PC-9 (cell line): ENCODE results near the gene SPPL2C.
A peak's percentile ranks its signal among the peaks of the same experiment; 100 is the strongest.

Source experiments
- CTCF ChIP-seq: fragments of 200-600 bp; sonication (generic); conservative IDR thresholded peaks from 2 replicates; pipeline ENCODE4 v1.6.1; 2017; ENCODE audit warnings: mixed run types, antibody characterized with exemption, mild to moderate bottlenecking, moderate library complexity
- EZH2 ChIP-seq: fragments of 200-600 bp; sonication (generic); IDR thresholded peaks from 2 replicates; pipeline ENCODE4 v1.8.0; 2017; ENCODE audit warnings: antibody characterized with exemption, low read depth

- peak; percentile 99 for TF ChIP-seq CTCF
- no peak for TF ChIP-seq EZH2
These were observed 8.0 kb downstream of the SPPL2C start for GRCh38 chr17:45852535-45853297.
